Memory B cell (primary cell): Measurements from ENCODE around the gene ZMYND10.
A peak's percentile ranks its signal among the peaks of the same experiment; 100 is the strongest.

ENCODE experiments used
- ATAC-seq: fragments of 150-1000 bp; cut with Tn5 transposase; 2 replicates; pipeline ENCODE4 v1.10.0; 2021; ENCODE audit warnings: low read depth, mild to moderate bottlenecking, moderate library complexity
- DNase-seq, 2 donors: peaks; one replicate each; pipeline ENCODE4 v3.0.0; 2022; ENCODE audit warnings: low spot score in 2 of 2
- H3K27ac Mint-ChIP-seq: one replicate; pipeline ENCODE4 v1.8.0; 2022; ENCODE audit warnings: mild to moderate bottlenecking, moderate library complexity, mixed read lengths
- H3K27me3 Mint-ChIP-seq: one replicate; pipeline ENCODE4 v1.8.0; 2022; ENCODE audit warnings: mixed read lengths
- H3K36me3 Mint-ChIP-seq: one replicate; pipeline ENCODE4 v1.8.0; 2022; ENCODE audit warnings: mild to moderate bottlenecking, mixed read lengths
- H3K4me1 Mint-ChIP-seq: one replicate; pipeline ENCODE4 v1.8.0; 2022; ENCODE audit warnings: mixed read lengths
- H3K4me3 Mint-ChIP-seq: one replicate; pipeline ENCODE4 v1.8.0; 2022; ENCODE audit warnings: mild to moderate bottlenecking, moderate library complexity, mixed read lengths
- H3K9me3 Mint-ChIP-seq: one replicate; pipeline ENCODE4 v1.8.0; 2022; ENCODE audit warnings: mixed read lengths

ZMYND10 gene

GRCh38 chr3:50293079-50293801 is 52.3 kb downstream of the ZMYND10 start:
- Mint-ChIP-seq H3K4me1 (peaks cover 28% of the 10 kb centered on the region), H3K9me3 (no peaks in the 10 kb centered on the region), H3K27me3 (no peaks in the 10 kb centered on the region), H3K27ac (peak overlapping the region; percentile 91), H3K36me3 (peaks cover 4% of the 10 kb centered on the region), H3K4me3 (peak overlapping the region; percentile 85)
- no peak for DNase-seq
- ATAC-seq = no peak

DNA sequence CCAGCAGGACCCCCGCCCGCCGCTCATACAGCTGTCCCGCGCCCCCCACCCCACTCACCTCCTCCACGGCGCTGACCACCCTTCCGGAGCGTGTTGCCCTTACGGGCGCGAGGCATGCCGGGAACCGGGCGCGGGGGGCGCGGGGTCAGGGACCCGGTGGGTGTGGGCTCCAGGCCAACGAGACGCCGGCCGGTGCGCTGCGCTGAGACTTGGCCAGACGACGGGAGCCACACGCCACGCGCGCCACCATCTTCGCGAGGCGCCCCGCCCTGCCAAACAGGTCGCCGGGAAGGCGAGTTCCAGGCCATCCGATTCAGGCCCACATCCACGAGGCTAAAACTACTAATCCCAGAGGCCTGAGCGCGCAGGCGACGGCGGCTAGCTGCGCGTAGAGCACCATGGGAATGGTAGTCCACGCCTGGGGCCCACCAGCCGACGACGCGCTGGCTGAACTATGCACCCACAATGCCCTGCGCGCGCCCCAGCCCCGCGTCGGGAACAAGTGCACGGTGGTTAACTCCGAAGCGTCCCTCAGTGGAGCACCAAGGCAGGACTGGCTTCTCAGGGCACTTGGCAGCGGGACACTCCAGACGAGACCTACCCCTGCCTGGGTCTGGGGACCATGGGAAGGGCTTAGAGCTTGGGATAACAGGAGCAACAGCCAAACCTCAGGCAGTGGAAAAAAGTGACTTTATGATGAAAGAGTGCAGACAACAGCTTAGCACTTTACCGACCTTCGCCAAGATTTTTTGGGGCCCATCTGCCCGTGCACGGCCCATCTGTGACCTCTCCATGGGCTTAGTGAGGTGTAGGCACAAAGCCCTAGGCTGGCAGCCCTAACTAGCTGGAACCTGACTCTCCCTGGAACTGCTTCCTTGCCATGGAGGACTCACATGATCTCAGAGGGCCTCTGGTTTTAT is 53.1 kb downstream of the ZMYND10 start, which contains the start of gene IFRD2:
TSS of gene IFRD2 (minus strand) at position 271 of the 920 bp plus-strand sequence. CDS start at position 116, 155 bp downstream.
- H3K9me3 Mint-ChIP-seq = no peaks in the 10 kb centered on the region
- peaks cover 22% of the 10 kb centered on the region for H3K4me1 Mint-ChIP-seq
- peak; percentile 85 to 92 for DNase-seq
- peak within 1 kb of the TSS; percentile 85 for H3K4me3 Mint-ChIP-seq
- peak; percentile 99 for ATAC-seq
- H3K27ac Mint-ChIP-seq = peak within 1 kb of the TSS; percentile 91
- peaks cover 5% of the 10 kb centered on the region for H3K36me3 Mint-ChIP-seq
- no peaks in the 10 kb centered on the region for H3K27me3 Mint-ChIP-seq
